ENCODE results near the gene SLC39A1.

- no peak for TF ChIP-seq GATA2 (IDR thresholded peaks at IDR 0.05; ENCODE audit: low read depth, low read length)
- TF ChIP-seq GATA3 (IDR thresholded peaks at IDR 0.05; ENCODE audit: low read depth, low read length), result no peak
Observed at GRCh38 chr1:153919876-153920852, 43.2 kb downstream of the SLC39A1 start.

Data from SH-SY5Y (cell line).